Astrocyte of the cerebellum (primary cell): ENCODE results near the gene PDZD2.

Experiments
- DNase-seq: peaks from one replicate; pipeline ENCODE4 v3.0.0-alpha.2; 2011; ENCODE audit warnings: low read depth
- H3K4me3 ChIP-seq: 2 replicates; pipeline ENCODE4 v1.5.1; 2011; ENCODE audit warnings: mild to moderate bottlenecking, low read depth, low read length, moderate library complexity
- in situ Hi-C: cut with HindIII; loops from 2 replicates; pipeline ENCODE4 v1.10.0; 2017; ENCODE audit warnings: low sequenced_read_pairs
- TF ChIP-seq, protein P1 (sequence below): IDR thresholded peaks from 2 replicates; pipeline ENCODE4 v1.5.1; 2012; ENCODE audit warnings: low read length, low read depth, moderate library complexity, mild to moderate bottlenecking; ENCODE audit errors: missing control alignments

PDZD2 gene

DNA sequence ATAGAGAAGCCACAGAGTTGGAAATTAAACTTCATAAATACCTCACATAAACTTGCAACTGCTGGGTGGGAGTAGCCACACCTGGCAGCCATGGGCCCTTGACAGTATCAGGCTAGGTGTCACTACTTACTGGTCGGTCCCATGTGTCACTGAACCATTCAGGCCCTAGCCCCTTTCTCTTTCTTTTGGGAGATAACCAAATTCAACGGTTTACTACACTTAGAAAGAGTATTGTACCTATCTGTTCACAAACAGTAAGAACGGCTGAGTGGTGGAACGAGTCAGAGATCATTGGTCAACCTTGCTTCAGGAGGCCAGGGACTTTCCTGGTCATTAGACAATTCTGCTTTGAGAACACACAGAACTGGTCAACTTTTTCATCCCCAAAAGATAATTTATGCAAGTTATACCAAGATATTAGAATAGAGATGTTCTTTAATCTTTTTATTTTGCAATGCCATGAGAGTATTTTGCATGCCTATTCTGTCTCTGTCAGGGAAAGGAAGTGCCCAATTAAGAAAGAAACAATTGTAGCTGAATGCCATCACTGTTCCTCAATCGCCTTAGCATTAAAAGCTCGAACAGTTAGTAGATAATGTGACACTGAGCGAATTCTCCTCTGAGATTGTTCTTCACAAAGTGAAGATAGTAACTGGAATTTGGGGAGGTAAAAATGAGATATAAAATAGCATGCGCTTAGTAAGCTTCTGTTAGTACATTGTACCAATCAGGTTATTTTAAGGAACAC lies 484.3 kb downstream of the PDZD2 start:
- no peak for DNase-seq
- no peak overlapping the region for H3K4me3 ChIP-seq
- in situ Hi-C loops, result no loop called here
- TF ChIP-seq, protein P1, sequence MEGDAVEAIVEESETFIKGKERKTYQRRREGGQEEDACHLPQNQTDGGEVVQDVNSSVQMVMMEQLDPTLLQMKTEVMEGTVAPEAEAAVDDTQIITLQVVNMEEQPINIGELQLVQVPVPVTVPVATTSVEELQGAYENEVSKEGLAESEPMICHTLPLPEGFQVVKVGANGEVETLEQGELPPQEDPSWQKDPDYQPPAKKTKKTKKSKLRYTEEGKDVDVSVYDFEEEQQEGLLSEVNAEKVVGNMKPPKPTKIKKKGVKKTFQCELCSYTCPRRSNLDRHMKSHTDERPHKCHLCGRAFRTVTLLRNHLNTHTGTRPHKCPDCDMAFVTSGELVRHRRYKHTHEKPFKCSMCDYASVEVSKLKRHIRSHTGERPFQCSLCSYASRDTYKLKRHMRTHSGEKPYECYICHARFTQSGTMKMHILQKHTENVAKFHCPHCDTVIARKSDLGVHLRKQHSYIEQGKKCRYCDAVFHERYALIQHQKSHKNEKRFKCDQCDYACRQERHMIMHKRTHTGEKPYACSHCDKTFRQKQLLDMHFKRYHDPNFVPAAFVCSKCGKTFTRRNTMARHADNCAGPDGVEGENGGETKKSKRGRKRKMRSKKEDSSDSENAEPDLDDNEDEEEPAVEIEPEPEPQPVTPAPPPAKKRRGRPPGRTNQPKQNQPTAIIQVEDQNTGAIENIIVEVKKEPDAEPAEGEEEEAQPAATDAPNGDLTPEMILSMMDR, result no peak

DNA sequence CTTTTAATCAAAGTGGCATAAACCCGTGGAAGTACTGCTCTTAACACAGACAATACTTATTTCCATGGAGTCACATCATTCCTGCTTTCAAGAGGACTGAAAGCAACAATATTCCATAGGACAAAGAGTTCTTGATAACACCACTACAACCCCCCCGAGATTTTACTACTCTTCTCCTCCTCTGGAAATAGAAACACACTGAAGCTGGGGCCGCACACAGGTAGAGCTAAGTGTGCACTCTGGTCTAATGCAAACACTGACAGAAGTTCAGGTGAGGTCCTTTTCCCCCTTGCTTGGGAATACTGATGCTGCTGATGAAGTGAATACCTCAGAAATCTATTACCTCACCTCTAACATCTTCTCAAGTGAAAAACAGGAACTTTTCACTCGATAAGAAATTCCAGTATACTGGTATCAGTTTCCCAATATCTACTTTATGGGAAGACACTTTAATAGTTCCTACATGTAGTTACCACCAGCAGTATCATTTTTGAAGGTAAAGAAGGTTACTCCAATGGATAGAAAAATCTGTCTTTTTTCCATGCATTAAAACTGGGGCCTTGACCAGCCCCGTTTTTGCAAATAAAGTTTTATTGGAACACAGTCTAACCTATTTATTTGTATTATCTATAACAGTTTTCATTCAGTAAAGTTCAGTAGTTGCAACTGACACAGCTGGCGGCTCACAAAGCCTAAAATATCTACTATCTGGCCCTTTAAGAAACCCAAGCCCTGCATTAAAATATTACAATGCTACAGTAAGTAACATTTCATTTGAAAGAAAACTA lies 485.2 kb downstream of the PDZD2 start:
- no peak overlapping the region for H3K4me3 ChIP-seq
- in situ Hi-C loops, result no loop called here
- TF ChIP-seq, protein P1, result no peak
- no peak for DNase-seq

DNA sequence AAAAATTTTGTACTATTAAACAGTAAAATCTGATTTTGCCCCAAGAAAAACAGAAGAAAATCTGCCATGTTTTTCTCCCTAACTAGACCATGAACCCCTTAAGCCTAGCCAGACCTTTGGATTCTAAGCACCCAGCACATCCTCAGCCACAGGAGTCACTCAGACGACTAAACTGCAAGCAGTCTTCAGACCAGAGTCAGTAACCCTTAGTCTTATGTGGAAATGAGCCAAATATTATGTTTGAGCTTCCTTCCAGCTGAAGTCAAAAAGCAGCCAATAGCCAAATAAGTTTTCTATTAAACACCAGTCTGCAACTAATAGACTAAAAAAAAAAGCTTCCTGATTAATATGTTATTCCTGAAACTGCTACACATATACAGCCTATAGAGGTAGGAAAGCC lies 487.8 kb downstream of the PDZD2 start:
- no peak overlapping the region for H3K4me3 ChIP-seq
- TF ChIP-seq, protein P1, result no peak
- in situ Hi-C loops, result no loop called here
- DNase-seq, result no peak

DNA sequence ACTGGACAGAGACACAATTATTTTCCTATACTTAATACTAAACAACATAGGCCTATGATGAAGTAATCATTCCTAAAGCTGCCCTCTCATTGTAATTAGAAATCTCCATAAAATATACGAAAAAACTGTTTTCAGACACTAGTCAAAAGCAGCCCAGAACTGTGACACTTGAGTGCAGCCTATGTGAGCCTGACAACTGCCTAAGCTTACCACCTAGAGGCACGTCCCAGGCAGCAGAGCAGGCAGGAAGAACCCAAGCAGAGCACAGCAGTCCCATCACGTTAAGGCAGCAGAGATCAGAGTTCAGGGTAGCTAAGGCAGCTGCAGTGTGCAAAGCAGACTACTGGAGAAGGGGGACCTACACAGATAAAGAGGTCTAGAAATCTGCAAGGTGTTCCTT lies 488.8 kb downstream of the PDZD2 start:
- DNase-seq, result no peak
- TF ChIP-seq, protein P1, result no peak
- no peak overlapping the region for H3K4me3 ChIP-seq
- in situ Hi-C loops, result no loop called here

DNA sequence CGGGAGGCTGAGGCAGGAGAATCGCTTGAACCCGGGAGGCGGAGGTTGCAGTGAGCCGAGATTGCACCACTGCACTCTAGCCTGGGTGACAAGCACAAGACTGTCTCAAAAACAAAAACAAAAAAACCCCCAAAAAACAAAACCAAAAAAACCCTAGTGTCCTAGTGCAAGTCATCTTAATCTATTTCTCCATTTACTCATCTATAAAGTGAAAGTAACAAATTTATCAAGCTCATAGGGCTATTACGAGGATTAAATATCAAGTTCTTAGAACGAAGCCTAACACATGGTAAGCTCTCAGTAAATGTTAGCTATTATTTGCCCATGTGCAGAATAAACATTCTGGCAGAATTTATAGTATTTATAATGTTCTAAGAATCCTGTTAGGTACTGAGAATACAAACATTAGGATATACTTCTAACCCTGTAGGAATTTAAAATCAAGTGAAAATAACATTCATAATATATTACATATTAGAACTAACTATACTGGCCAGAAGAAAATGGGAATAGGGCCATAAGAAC lies 490.2 kb downstream of the PDZD2 start:
- DNase-seq, result no peak
- in situ Hi-C loops, result no loop called here
- TF ChIP-seq, protein P1, result no peak
- H3K4me3 ChIP-seq, result no peak overlapping the region

DNA sequence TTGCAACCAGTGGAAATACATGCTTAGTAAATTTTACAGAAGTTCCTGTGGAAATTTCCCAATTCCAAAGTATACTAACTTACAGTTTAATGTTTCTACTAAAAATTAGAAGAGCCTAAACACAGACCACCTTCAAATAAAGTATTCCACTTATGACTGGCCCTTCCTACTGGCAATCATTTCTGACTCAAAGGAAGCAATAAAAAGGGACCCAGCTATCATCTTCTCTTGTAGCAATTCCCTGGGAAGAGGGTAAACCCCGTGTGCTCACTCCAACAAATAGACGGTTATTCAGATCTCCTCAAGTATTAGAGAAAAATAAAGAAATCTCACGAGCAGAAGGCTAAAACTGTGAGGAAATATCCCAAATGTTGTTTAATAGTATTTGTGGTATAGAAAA lies 491.9 kb downstream of the PDZD2 start:
- H3K4me3 ChIP-seq, result no peak overlapping the region
- TF ChIP-seq, protein P1, result no peak
- in situ Hi-C loops, result no loop called here
- DNase-seq, result no peak
